ENCODE results near the gene OAS2.

GRCh38 chr12:112996501-112996900, 18.2 kb downstream of the OAS2 start:
- TF ChIP-seq, protein P1, sequence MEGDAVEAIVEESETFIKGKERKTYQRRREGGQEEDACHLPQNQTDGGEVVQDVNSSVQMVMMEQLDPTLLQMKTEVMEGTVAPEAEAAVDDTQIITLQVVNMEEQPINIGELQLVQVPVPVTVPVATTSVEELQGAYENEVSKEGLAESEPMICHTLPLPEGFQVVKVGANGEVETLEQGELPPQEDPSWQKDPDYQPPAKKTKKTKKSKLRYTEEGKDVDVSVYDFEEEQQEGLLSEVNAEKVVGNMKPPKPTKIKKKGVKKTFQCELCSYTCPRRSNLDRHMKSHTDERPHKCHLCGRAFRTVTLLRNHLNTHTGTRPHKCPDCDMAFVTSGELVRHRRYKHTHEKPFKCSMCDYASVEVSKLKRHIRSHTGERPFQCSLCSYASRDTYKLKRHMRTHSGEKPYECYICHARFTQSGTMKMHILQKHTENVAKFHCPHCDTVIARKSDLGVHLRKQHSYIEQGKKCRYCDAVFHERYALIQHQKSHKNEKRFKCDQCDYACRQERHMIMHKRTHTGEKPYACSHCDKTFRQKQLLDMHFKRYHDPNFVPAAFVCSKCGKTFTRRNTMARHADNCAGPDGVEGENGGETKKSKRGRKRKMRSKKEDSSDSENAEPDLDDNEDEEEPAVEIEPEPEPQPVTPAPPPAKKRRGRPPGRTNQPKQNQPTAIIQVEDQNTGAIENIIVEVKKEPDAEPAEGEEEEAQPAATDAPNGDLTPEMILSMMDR (IDR thresholded peaks at IDR 0.05), result no peak
- TF ChIP-seq POLR2A (IDR thresholded peaks at IDR 0.05), result no peak

Data from body of pancreas (tissue), 4 donors.